Measurements from ENCODE around the gene OSBPL7.
A peak's percentile ranks its signal among the peaks of the same experiment; 100 is the strongest.

OSBPL7 gene

DNA sequence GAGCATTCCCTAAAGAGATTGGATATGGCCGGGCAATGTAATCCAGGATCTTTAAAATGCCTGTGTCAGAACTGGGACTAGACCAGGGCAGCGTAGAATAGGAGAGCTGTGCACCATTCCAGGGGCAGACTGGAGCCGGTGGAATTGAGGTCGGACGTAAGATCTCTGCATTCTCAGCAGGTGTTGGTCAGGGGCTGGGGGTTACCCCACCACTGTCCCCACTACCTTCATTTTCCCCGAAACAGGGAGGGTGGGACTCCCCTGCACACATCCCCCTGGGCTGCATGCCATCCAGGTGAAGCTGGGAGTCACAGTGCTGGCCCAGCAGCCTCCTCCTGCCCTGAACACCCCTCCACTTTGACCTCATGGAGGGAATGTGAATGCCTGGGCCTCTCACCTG, 17.8 kb downstream of the OSBPL7 start (continued):
- TF ChIP-seq ZNF324 (tag by site-specific recombination; IDR thresholded peaks at IDR 0.05) (no peak), ZNF664 (tag by site-specific recombination; IDR thresholded peaks at IDR 0.05) (no peak)

DNA sequence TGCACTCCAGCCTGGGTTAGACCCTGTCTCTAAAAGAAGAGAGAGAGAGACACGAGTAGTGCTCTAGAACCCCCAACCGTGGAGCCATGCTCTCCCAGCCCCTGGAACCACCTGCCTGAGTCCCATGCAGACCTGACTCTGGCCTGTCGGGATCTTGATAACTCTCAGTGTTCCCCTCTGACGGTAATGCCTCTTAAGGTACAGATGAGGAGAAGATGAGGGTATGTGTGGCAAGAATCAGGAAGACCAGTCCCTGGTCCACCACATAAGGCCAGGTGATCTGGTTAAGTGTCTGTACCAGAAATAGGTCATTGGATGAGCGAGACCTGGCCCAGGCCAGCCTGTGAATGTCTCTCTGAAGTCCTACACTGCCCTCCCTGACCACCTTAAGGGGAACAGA, 18.4 kb downstream of the OSBPL7 start:
- H3K4me1 ChIP-seq (ENCODE audit: control insufficient read depth, insufficient read depth, low read length), result no peaks in the 10 kb centered on the region
- ChIA-PET CTCF (interaction anchor here (0.6 to 2.2 kb wide), 8 partner anchors 10 to 140 kb away, joined by 3 to 7 read pairs (median 4); no protein-coding TSS in a partner anchor), POLR2A (no interaction called here)
- H3K27ac ChIP-seq (ENCODE audit: extremely low read depth, low read depth, low read length), result no peak overlapping the region
- no peak overlapping the region for H3K4me3 ChIP-seq (ENCODE audit: low read depth, low read length)
- TF ChIP-seq ZNF561 (tag by site-specific recombination; IDR thresholded peaks at IDR 0.05; ENCODE audit: borderline replicate concordance) (no peak), ZNF596 (tag by site-specific recombination; IDR thresholded peaks at IDR 0.05) (no peak), ZNF654 (tag by site-specific recombination; IDR thresholded peaks at IDR 0.05; ENCODE audit: low read depth) (no peak), BCL11B (tag by site-specific recombination; IDR thresholded peaks at IDR 0.05; ENCODE audit: low read depth) (no peak), ZNF555 (tag by site-specific recombination; conservative IDR thresholded peaks at IDR 0.05) (no peak), KLF7 (tag by site-specific recombination; IDR thresholded peaks at IDR 0.05; ENCODE audit: borderline replicate concordance) (no peak)
- TF ChIP-seq, protein P1, sequence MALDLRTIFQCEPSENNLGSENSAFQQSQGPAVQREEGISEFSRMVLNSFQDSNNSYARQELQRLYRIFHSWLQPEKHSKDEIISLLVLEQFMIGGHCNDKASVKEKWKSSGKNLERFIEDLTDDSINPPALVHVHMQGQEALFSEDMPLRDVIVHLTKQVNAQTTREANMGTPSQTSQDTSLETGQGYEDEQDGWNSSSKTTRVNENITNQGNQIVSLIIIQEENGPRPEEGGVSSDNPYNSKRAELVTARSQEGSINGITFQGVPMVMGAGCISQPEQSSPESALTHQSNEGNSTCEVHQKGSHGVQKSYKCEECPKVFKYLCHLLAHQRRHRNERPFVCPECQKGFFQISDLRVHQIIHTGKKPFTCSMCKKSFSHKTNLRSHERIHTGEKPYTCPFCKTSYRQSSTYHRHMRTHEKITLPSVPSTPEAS (tag by site-specific recombination; IDR thresholded peaks at IDR 0.05), result no peak
- TF ChIP-seq, protein P2, sequence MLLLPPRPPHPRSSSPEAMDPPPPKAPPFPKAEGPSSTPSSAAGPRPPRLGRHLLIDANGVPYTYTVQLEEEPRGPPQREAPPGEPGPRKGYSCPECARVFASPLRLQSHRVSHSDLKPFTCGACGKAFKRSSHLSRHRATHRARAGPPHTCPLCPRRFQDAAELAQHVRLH (tag by site-specific recombination; IDR thresholded peaks at IDR 0.05), result no peak
- TF ChIP-seq, protein P3, sequence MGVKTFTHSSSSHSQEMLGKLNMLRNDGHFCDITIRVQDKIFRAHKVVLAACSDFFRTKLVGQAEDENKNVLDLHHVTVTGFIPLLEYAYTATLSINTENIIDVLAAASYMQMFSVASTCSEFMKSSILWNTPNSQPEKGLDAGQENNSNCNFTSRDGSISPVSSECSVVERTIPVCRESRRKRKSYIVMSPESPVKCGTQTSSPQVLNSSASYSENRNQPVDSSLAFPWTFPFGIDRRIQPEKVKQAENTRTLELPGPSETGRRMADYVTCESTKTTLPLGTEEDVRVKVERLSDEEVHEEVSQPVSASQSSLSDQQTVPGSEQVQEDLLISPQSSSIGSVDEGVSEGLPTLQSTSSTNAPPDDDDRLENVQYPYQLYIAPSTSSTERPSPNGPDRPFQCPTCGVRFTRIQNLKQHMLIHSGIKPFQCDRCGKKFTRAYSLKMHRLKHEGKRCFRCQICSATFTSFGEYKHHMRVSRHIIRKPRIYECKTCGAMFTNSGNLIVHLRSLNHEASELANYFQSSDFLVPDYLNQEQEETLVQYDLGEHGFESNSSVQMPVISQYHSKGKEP (tag by site-specific recombination; IDR thresholded peaks at IDR 0.05), result no peak
- TF ChIP-seq, protein P4, sequence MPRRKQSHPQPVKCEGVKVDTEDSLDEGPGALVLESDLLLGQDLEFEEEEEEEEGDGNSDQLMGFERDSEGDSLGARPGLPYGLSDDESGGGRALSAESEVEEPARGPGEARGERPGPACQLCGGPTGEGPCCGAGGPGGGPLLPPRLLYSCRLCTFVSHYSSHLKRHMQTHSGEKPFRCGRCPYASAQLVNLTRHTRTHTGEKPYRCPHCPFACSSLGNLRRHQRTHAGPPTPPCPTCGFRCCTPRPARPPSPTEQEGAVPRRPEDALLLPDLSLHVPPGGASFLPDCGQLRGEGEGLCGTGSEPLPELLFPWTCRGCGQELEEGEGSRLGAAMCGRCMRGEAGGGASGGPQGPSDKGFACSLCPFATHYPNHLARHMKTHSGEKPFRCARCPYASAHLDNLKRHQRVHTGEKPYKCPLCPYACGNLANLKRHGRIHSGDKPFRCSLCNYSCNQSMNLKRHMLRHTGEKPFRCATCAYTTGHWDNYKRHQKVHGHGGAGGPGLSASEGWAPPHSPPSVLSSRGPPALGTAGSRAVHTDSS (tag by site-specific recombination; IDR thresholded peaks at IDR 0.05), result no peak
- H3K9me3 ChIP-seq (ENCODE audit: control insufficient read depth, insufficient read depth, low read depth, low read length), result no peaks in the 10 kb centered on the region
- peaks cover 0 to 17% of the 10 kb centered on the region in 2 experiments; a peak in 1 of 3 replicates for H3K36me3 ChIP-seq (ENCODE audit: control insufficient read depth in 2 of 2, insufficient read depth in 1 of 2, low read length in 2 of 2)

DNA sequence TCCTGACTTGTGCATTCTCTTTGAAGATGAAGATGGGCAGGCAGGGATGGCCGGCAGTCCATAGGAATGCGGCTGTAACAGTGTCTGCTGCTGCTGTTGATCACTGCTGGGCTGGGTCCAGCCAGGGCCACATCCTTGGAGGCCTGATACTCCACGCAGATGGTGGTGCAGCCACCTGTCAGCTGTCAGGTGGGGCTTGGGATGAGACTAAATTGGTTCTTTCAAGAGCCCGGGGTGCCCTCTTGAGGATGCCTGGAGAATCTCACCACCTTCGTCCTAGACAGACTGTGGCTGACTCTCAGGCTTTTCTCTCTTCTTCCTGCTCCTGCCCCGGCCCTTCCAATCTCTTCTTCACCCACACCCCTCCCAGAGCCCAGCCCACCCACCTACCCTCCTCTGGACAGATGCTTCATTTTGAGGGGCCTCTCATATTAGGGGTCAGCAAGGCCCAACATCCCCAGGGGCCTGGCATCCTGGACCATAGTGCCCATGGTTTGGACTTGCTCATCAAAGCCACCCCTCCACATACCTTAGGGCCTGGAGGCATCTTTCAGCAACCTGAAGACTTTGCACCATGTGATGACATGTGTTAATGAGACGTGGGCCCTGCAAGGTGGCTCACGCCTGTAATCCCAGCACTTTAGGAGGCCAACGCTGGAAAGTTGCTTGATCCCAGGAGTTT, 19.1 kb downstream of the OSBPL7 start:
- ChIA-PET CTCF (interaction anchor here (0.6 to 2.2 kb wide), 20 partner anchors 8 to 573 kb away, joined by 3 to 7 read pairs (median 4); partner anchors contain the start of genes OSBPL7 and TBX21), POLR2A (no interaction called here)
- Histone ChIP-seq H3K4me1 (ENCODE audit: control insufficient read depth, insufficient read depth, low read length) (no peaks in the 10 kb centered on the region), H3K27ac (ENCODE audit: extremely low read depth, low read depth, low read length) (no peak overlapping the region), H3K4me3 (ENCODE audit: low read depth, low read length) (no peak overlapping the region), H3K9me3 (ENCODE audit: control insufficient read depth, insufficient read depth, low read depth, low read length) (no peaks in the 10 kb centered on the region), H3K36me3 (ENCODE audit: control insufficient read depth in 2 of 2, insufficient read depth in 1 of 2, low read length in 2 of 2) (peaks cover 0 to 10% of the 10 kb centered on the region in 2 experiments; a peak in 1 of 3 replicates)
- TF ChIP-seq ZNF654 (tag by site-specific recombination; IDR thresholded peaks at IDR 0.05; ENCODE audit: low read depth), result peak; percentile 75
- peak; percentile 90 for TF ChIP-seq SCRT2 (tag by site-specific recombination; IDR thresholded peaks at IDR 0.05)
- TF ChIP-seq, protein P1 (tag by site-specific recombination; IDR thresholded peaks at IDR 0.05), result no peak
- TF ChIP-seq ZNF791 (tag by site-specific recombination; IDR thresholded peaks at IDR 0.05), result no peak
- no peak for TF ChIP-seq SCRT1 (tag by site-specific recombination; IDR thresholded peaks at IDR 0.05; ENCODE audit: borderline replicate concordance)

All from HEK293 (cell line).